GM19035 (cell line): ENCODE data around the gene FRMPD2.

ENCODE experiments used
- ATAC-seq: cut with Tn5 transposase; IDR thresholded peaks from one replicate; pipeline ENCODE4 v1.9.1; 2021; ENCODE audit not compliant: unreplicated experiment

The FRMPD2 gene, protein sequence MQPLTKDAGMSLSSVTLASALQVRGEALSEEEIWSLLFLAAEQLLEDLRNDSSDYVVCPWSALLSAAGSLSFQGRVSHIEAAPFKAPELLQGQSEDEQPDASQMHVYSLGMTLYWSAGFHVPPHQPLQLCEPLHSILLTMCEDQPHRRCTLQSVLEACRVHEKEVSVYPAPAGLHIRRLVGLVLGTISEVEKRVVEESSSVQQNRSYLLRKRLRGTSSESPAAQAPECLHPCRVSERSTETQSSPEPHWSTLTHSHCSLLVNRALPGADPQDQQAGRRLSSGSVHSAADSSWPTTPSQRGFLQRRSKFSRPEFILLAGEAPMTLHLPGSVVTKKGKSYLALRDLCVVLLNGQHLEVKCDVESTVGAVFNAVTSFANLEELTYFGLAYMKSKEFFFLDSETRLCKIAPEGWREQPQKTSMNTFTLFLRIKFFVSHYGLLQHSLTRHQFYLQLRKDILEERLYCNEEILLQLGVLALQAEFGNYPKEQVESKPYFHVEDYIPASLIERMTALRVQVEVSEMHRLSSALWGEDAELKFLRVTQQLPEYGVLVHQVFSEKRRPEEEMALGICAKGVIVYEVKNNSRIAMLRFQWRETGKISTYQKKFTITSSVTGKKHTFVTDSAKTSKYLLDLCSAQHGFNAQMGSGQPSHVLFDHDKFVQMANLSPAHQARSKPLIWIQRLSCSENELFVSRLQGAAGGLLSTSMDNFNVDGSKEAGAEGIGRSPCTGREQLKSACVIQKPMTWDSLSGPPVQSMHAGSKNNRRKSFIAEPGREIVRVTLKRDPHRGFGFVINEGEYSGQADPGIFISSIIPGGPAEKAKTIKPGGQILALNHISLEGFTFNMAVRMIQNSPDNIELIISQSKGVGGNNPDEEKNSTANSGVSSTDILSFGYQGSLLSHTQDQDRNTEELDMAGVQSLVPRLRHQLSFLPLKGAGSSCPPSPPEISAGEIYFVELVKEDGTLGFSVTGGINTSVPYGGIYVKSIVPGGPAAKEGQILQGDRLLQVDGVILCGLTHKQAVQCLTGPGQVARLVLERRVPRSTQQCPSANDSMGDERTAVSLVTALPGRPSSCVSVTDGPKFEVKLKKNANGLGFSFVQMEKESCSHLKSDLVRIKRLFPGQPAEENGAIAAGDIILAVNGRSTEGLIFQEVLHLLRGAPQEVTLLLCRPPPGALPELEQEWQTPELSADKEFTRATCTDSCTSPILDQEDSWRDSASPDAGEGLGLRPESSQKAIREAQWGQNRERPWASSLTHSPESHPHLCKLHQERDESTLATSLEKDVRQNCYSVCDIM (N-terminal part only)

DNA sequence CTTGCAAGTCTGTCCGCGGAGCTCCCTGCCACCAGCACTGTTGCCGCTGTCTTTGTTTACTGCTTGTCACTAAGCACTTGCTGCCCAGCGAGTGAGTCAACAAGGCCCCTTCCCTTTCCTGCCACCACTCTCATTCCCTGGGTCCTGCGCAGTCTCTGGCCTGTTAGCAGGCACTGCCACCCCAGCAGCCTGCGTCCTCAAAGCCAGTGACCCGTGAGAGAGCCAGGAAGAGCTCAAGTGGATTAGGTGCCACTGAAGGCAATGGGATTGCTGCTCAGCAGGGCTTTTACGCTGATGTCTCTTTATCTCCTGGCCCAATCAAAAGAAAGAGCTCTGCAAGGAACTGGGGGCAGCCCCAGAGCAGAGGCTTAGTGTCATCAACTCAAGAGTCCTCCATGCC is at the start of gene FRMPD2:
Gene FRMPD2 (minus strand): TSS at position 61 of the 400 bp plus-strand sequence. CDS start 129 bp downstream, outside the sequence.
- no peak for ATAC-seq

DNA sequence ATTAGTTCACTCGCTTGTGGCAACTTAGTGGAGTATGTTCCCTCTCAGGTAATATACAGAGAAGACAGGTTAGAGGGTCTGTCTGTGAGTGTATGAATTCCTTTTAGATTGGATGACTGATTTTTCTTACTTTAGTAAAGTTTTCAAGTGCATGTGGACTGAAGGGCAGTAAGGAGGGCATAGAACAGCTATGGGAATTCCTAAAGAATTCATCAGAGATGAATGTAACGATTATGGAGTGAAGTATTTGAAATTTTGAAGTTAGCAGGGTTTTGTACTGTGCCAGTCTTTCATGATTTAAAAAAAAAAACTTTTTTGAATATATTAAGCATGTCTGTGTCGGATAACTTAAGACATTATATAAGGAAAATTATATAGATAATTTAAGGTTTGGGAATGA is 47.5 kb upstream of the FRMPD2 start:
- no peak for ATAC-seq

DNA sequence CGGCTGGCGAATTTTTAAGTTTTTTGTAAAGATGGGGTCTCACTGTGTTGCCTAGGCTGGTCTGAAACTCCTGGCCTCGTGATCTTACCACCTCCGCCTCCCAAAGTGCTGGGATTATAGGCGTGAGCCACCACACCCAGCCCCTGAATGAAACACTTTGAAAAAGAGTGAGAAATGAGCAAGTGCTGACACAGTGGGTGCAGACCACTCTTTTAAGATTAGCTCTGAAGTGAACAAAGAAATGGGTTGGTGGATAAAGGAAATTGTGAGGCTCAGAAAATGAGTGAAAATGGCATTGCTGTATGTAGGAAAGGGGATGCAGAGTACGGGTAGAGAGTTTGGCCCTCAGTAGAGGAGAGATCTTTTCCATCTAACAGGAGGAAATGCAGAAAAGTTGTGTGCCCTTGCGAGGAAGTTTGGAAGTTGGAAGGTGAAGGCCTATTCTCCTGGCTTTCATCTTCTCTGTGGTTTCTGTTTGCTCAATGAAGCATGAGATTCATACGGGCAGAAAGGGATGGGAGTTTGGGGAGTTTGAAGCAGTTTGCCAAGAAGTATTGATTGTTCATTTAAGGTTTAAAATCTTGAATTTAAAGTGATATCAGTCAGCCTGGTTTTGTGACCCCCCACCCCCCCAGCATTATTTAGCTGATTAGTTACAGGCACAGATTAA is 43.0 kb upstream of the FRMPD2 start:
- no peak for ATAC-seq

DNA sequence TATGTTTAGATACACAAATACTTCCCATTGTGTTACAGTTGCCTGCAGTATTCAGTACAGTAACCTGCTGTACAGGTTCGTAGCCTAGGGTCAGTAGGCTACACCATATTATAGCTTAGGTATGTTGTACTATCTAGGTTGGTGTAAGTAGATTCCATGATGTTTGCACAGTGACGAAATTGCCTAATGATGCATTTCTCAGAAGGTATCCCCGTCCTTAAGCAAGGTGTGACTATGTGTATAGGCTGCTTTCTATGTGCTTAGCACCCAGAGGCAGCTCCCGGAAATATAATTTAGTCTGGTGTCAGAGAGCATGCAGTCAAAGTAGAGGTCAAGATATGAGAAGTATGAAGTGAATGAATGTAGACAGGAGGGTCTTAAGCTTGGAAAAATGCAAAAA is 41.7 kb upstream of the FRMPD2 start:
- ATAC-seq = no peak

DNA sequence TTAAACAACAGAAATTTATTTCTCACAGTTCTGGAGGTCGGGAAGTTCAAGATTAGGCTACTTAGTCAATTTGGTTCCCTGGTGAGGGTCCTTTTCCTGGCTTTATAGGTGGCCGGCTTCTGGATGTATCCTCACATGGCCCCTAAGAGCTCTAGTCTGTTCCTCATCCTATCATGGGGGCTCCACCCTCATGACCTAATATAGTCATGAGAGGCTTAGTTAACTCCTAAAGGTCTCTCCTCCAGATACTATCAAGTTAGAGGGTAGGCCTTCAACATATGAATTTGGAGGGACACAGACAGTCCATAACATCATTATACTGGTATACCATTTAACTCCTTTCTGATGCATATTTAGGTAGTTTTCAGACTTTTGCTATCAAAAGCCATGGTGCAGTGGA is 39.6 kb upstream of the FRMPD2 start:
- ATAC-seq = no peak

DNA sequence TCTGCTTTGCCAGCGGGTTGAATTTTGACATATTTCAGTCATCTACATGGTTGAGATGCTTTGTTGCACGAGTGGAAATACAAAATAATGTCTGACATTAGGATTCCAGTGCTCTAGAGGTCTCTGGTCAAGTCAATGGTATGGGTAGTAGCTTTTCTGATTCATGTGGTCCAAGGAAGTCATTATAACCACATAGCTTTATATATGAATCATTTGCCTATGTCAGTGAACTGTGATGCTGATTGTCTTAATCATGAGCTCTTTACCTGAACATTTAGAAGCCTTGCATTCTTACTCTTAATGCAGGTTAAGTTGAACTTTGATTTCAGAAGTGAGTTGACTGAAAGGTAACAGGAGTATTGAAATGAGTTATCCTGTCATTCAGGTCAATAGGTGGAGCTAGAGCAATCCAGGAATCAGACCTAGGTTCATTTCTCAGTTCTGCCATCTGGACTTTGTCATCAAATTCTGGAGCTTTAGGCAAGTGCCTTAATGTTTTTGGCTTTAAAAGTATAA is 35.3 kb upstream of the FRMPD2 start:
- no peak for ATAC-seq

DNA sequence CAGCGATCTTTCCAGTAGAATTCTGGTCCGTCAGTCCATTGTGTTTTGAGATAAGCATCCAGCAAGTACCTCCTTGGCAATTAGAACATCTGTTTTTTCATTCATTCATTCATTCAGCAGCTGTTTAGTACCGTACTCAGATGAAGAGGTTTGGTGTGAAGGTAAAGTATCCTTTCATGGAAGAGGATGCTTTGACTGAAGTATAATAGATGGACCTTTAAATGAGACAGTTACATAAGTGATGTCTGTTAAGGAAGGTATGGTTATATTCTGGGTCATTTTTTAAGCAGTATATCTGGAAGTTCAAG is 33.2 kb upstream of the FRMPD2 start:
- ATAC-seq = no peak

DNA sequence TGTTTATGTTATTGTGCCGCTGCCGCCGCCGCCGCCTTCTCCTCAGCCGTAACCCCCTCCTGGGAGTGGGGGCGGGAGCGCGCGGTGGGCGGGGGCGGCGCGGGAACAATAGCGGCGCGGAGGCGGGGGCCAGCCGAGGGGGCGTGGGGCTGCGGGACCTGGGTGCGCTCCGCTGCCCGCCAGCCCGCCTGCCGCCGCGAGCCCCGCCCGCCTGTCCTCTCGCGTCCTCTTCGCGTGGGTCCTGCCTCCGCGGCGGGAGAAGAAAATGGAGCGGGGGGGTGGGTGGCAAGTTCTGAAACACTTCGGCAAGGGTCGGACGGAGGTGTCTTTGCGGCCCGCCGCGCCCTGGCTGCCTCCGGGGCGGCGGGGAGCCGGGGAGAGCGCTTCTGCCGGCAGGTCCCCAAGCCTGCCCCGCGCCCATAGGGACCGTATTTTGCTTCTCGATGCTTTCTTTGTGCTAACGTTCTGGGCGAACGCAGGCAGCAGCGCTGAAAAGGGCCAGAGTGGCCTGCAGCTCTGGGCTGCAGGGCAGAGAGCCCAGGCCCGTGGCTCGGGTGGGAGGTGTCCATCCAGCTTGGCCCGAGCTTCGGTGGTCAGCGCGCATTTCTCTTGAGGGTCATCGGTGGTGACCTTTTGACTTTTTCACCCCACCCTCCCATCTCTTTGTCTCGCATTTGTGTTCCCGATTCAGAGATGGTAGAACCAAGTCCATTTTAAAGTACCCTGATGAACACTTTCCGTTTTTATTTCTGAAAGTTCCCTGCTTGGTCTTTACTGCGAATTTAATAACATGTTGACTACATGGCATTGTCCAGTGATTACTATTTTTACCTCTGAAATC is 32.6 kb upstream of the FRMPD2 start:
- peak; percentile 46 for ATAC-seq

DNA sequence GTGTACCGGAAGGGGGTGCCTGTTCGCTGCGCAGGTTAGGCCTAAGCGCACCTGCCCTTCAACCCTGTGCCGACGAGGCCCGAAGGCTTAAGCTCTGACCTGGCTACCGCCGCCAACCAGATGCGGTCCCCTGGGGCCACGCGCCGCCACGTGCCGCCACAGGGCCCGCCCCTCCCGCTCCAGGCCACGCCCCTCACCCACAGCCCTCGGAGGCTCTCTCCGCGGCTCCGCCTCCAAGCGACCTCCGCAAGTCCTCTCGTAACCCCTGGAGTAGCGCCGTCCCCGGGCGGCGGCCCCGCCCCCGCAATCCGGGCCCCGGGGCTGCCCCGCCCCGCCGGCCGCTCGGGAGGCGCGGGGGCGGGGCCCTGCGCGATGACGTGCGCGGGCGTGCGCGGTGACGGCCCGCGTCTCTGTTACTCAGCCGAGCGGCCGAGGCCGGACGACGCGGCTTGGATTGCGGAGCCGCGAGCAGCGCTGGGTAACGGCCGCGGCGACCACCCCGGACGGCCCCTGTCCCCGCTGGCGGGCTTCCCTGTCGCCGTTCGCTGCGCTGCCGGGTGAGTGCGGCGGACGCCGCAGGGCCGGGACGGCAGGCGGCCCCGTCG is 31.9 kb upstream of the FRMPD2 start, which contains the start of gene MAPK8:
Gene MAPK8 (plus strand): TSS at position 413 of the 605 bp plus-strand sequence. CDS start 94,984 bp downstream, outside the sequence.
- ATAC-seq = peak; percentile 81

DNA sequence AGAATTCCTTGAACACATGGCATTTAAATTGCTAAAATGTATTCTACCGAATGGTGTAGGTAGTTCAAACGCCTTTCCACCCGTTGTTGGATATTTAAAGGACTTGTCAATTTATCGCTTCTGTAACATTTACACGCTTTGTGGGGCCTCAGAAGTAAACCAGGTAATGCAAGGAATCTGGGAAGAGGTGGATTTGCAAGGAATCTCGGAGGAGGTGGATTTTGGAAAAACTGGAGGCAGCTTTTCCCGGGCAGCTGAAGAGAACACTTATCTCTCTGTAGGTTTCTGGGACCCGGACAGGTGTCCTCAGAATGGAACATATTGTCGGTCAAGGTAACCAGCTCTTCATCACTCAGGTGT is 31.4 kb upstream of the FRMPD2 start:
- ATAC-seq = no peak

DNA sequence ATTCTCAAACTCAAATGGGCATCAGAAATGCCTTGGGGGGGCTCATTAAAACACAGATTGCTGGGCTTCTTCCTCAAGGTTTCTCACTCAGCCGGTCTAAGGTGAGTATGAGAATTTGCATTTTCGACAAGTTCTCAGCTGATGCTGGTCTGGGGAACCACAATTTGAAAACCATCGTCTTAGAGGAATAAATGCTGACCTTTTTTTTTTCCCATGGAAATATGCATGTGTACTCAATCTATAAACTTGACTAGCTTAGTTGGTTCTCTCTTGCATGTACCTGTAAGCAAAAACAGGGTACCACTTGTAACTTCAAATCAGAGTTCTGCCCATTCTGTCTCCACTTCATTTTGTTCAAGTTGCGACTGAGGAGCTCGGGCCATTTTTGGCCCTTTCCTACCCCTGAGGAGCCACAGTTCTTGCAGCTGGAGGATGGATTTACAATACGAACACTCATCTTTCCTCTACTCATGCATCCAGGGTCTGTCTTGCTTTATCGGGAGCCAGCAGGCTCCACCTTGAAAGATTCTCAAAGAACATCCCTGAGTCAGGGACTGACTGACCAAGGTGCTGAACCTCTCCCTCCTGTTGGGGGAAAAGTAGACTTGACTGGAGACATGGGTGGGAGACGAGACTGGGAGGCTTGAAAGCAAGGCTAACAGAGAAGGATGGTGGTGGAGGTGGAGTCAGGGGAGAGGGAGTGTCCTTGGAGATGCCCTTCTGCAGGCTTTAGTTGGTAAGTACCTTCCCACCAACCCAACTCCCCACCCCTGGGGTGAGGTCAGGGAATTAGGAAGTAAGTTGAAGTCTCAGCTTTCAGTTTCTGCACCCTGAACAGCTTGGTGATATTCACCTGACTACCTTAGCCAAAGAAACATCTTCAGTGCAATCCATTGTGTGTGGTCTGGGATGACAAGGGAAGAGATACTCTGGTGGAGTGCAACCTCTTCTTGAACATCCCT is 28.3 kb upstream of the FRMPD2 start:
- ATAC-seq = no peak

DNA sequence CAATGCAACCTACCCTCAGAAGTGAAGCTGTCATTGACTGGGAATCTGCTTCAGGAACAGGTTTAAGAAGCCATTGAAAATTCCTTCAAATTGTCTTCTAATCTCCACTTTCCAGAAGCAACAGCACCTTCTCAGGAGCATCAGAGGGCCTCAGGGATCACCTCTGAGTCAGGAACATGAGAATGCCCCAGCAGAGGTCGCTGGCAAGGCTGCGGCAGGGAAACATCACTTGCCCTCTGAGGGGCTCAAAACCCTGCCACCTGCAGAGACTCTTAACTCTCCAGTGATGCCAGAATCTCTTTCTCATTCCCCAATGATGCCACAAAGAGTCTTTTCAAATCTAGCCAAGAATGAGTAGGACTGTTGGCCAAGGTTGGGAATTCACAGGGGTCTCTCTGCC is 26.1 kb upstream of the FRMPD2 start:
- ATAC-seq = no peak

DNA sequence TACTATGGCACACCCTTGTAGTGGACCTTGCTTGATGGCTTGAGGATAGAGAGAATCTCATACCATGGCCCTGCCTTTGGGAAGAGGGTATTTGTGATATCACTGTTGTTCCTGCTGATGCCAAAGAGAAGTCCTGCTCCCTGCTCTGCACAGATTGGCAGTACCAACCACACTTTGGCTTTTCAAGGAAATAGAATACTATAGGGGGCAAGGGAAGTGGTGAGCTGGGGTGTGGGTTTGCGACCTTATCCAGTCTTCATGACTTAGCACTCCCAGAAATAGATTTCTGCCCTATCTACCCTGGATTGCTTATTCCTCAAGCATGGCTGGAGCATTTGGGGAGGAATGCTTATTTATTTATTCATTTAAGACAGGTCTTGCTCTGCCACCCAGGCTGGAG is 25.2 kb upstream of the FRMPD2 start:
- no peak for ATAC-seq

DNA sequence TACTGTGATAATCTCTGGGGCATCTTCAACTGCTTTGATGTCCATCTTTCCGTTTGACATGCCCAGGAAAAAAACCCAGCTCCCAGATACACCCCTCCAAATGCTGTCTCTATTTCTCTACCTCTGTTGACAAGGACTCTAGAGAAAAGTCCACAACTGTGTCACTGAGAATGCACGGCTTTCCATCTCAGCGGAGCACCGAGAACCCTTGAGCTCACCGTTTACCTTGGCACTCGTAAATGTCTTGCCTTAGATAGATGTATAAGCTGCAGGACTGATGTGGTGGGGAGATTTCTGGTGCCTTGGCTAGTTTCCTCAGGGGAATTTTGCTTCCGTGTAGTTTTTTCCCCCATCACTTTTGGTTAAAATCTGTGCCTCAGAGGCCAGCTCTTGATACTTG is 24.6 kb upstream of the FRMPD2 start:
- no peak for ATAC-seq

DNA sequence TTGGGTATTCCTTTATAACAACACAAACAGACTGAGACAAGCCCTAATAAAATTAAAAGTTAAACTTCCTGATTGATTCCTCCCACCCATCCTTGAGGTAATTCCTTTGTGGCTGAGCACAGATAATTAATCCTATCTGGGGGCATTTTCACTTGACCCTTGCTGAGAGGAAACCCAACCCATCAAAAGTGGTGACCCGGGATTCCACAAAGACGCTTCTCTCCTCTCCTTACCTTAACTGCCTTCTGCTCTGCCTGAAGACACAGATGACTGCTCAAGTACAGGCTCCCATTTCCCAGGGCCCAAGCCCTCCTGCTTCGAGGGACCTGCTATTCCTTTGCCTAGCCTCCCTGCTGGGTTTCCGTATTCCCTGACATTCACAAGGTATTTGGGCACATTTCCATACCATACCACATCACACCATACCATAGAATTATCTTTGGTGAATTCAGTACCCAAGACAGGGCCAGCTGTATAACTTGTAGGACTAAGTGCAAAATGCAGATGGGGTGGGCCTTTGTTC is 22.1 kb upstream of the FRMPD2 start:
- no peak for ATAC-seq

DNA sequence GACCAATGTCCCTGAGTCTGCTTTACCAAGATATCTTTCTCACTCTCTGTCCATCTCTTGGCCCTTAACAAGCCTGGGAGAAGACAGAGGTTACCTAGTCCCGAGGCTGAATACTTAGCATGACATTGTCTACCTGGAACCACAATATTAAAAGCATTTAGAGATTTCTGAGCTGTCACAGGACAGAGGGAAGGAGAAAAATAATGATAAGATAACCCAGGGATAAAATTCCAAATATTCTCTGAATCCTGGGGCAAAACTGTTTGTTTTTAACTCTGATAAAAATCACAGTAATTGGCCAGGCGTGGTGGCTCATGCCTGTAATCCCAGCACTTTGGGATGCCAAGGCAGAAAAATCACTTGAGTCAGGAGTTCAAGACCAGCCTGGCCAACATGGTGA is 19.9 kb upstream of the FRMPD2 start:
- no peak for ATAC-seq

DNA sequence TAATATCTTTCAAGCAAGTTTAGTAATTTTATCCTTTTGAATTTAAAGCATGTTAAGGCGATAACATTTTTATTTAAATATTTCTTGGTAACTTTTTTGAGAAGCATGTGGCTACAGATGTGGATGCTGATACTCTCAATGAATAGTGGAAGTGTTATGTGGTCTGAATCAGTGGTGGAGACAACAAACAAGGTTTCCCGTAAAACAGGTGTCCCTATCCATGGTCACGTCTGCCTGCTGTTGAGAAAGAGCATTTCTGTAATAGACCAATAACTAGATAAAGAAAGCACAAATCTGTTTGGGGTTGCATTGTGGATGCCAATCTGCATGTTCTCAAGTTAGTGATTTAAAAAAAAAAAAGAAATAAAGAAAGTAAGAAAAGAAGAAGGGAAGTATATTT is 18.1 kb upstream of the FRMPD2 start:
- ATAC-seq = no peak

DNA sequence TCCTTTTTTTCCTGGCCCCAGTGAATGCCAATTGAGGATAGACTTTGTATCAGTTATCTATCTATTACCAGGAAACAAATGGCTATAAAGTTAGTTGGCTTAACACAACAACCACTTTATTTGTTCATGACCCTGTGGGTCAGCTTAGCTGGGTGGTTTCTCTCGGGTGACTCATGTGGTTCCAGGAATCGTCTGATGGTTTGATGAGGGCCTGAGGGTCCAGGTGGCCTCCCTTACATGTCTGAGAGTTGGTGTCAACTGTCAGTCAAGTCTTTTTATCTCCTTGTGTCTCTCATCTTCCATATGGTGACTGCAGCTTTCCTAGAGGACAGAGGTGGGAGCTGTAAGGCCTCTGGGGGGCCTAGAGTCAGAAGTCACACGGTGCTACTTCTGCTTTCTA is 16.7 kb upstream of the FRMPD2 start:
- no peak for ATAC-seq
